Right lobe of liver (tissue), 6 donors: ENCODE measurements around the gene CRIP3. TPM values are rescaled to one million over a fixed set of nuclear protein-coding genes. Genes with fewer than 3 reads are reported as not detected.
A peak's percentile ranks its signal among the peaks of the same experiment; 100 is the strongest.

ENCODE experiments used
- ATAC-seq, 4 donors: fragments of 200-7000 bp; cut with Tn5 transposase; one replicate each; pipeline ENCODE4 v1.9.1; 2020; ENCODE audit warnings: mild to moderate bottlenecking in 4 of 4, moderate library complexity in 4 of 4
- DNase-seq, 3 donors: peaks; one replicate each; pipeline ENCODE4 v3.0.0-alpha.2; 2020
- H3K27ac ChIP-seq, 3 donors: fragments of 200-600 bp; one replicate each; pipeline ENCODE4 v1.8.0; 2022
- H3K27me3 ChIP-seq, 2 donors: fragments of 200-600 bp; one replicate each; pipeline ENCODE4 v1.8.0; 2022
- H3K36me3 ChIP-seq, 4 donors: fragments of 200-600 bp; sonication (generic) in 1 of 4; one replicate each; pipeline versions ENCODE4 v1.5.1 to v1.8.0; 2017 to 2022; ENCODE audit warnings: control low read depth in 1 of 4
- H3K4me1 ChIP-seq, 4 donors: fragments of 200-600 bp; sonication (generic) in 1 of 4; one replicate each; pipeline versions ENCODE4 v1.5.1 to v1.8.0; 2017 to 2022; ENCODE audit warnings: control low read depth in 1 of 4
- H3K4me3 ChIP-seq, 3 donors: fragments of 200-600 bp; one replicate each; pipeline ENCODE4 v1.8.0; 2022
- H3K9me3 ChIP-seq, 4 donors: fragments of 200-600 bp; sonication (generic) in 1 of 4; one replicate each; pipeline versions ENCODE4 v1.5.1 to v1.8.0; 2017 to 2022; ENCODE audit warnings: control low read depth in 1 of 4
- POLR2A ChIP-seq: fragments of 450-650 bp; IDR thresholded peaks from one replicate; pipeline ENCODE4 v1.6.1; 2017; ENCODE audit warnings: antibody characterized with exemption, mild to moderate bottlenecking
- WGBS: methylation state at CpG from one replicate; pipeline ENCODE4 v1.1.6; 2018; ENCODE audit warnings: low coverage, low lambda C conversion rate; ENCODE audit not compliant: insufficient coverage; ENCODE audit errors: missing lambda C conversion rate; 5-methylcytosine and 5-hydroxymethylcytosine counted together
- intact Hi-C, 2 donors: fragments of 100-400 bp; cut with DNase I; formaldehyde crosslinking; loops; one replicate each; pipeline versions ENCODE4 v1.11.2 to v1.14.1; 2022
- total RNA-seq, 6 experiments: library from RNA; depleted of rRNA in 2 of 6; stranded (reverse); fragments of >200 nt in 2 of 6; fragmentation: NEBNext Ultra II Directional in 3 of 6; extraction: Animal tissue kit (Norgen Biotek cat#: 25700) in 3 of 6; gene quantifications; one replicate each; pipeline versions ENCODE4 v1.1.0 to v1.2.4, GENCODE V29; 2016 to 2023
- TF ChIP-seq, protein P1 (sequence below), 4 donors: fragments of 200-600 bp in 3 of 4; fragments of 450-650 bp in 1 of 4; IDR thresholded peaks; one replicate each; pipeline versions ENCODE4 v1.5.1 to v1.8.0; 2016 to 2022; ENCODE audit warnings: antibody characterized with exemption in 4 of 4, mild to moderate bottlenecking in 2 of 4
- donor health status: DM: no; HTN: yes; CAD: no.
- donor health status: DM: no; HTN: no; CAD: no.
- donor health status: DM: no; HTN: no; CAD: no.
- donor health status: DM: no; HTN: yes; CAD: no.
- donor health status: DM: no; HTN: yes; CAD: no.

CRIP3 gene
- total RNA-seq, 6 experiments from 2014 or later: 2.1 to 7.9 (median 5.2) TPM

- ATAC-seq: peak; percentile 69 to 82 (median 76)
- intact Hi-C loops: no loop called here
- TF ChIP-seq, protein P1, sequence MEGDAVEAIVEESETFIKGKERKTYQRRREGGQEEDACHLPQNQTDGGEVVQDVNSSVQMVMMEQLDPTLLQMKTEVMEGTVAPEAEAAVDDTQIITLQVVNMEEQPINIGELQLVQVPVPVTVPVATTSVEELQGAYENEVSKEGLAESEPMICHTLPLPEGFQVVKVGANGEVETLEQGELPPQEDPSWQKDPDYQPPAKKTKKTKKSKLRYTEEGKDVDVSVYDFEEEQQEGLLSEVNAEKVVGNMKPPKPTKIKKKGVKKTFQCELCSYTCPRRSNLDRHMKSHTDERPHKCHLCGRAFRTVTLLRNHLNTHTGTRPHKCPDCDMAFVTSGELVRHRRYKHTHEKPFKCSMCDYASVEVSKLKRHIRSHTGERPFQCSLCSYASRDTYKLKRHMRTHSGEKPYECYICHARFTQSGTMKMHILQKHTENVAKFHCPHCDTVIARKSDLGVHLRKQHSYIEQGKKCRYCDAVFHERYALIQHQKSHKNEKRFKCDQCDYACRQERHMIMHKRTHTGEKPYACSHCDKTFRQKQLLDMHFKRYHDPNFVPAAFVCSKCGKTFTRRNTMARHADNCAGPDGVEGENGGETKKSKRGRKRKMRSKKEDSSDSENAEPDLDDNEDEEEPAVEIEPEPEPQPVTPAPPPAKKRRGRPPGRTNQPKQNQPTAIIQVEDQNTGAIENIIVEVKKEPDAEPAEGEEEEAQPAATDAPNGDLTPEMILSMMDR (IDR thresholded peaks at IDR 0.05): peak in 1 of 4 donors; percentile 19
- no peak for TF ChIP-seq POLR2A
- H3K9me3 ChIP-seq: no peaks in the 10 kb centered on the region
- WGBS: 35% methylated on average over 6 of the region's 6 CpGs
- DNase-seq: peak in 2 of 3 donors; percentile 45 to 69
- peak overlapping the region; percentile 30 to 47 (median 47) for H3K27ac ChIP-seq
- peaks cover 0 to 22% (median 4%) of the 10 kb centered on the region in 4 donors for H3K4me1 ChIP-seq
- no peaks in the 10 kb centered on the region for H3K36me3 ChIP-seq
- no peaks in the 10 kb centered on the region for H3K27me3 ChIP-seq
- no peak overlapping the region for H3K4me3 ChIP-seq
Measured at GRCh38 chr6:43290905-43291355, 17.7 kb downstream of the CRIP3 start.

DNA sequence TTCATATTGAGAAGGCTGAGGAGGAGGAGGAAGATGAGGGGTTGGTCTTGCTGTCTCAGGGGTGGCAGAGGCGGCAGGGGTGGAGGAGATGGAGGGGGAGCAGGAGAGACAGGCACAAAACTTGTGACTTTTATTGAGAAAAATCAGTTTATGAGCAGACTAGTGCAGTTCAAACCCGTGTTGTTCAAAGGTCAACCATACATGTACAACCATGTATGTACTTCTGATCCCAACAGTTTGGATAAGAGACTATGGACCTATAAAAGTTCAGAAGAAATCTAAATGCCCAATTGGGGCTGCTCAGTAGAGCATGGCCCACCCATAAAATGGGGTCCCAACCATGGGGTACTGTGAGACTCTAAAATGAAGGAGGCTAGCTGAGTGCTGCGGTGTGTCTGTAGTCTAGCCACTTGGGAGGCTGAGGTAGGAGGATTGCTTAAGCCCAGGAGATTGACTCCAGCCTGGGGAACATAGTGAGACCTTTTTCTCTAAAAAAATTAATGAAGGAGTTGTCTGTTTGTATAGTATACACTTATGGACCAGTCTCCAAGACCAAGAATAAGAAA, 18.2 kb downstream of the CRIP3 start:
- no peaks in the 10 kb centered on the region for H3K36me3 ChIP-seq
- TF ChIP-seq, protein P1 (IDR thresholded peaks at IDR 0.05): no peak
- TF ChIP-seq POLR2A: no peak
- H3K27ac ChIP-seq: peak overlapping the region; percentile 30 to 47 (median 47)
- 46% methylated on average over 3 of the region's 3 CpGs for WGBS
- ATAC-seq (no peak), DNase-seq (no peak)
- H3K27me3 ChIP-seq: no peaks in the 10 kb centered on the region
- H3K9me3 ChIP-seq: no peaks in the 10 kb centered on the region
- peaks cover 0 to 22% (median 4%) of the 10 kb centered on the region in 4 donors for H3K4me1 ChIP-seq
- no peak overlapping the region for H3K4me3 ChIP-seq
- intact Hi-C loops: no loop called here

GRCh38 chr6:43287717-43288679, 20.6 kb downstream of the CRIP3 start:
- H3K27me3 ChIP-seq: no peaks in the 10 kb centered on the region
- no peaks in the 10 kb centered on the region for H3K9me3 ChIP-seq
- ATAC-seq (peak in 2 of 4 donors; percentile 5 to 13), DNase-seq (peak in 1 of 3 donors; percentile 23)
- peaks cover 0 to 22% (median 4%) of the 10 kb centered on the region in 4 donors for H3K4me1 ChIP-seq
- H3K4me3 ChIP-seq: no peak overlapping the region
- TF ChIP-seq, protein P1 (IDR thresholded peaks at IDR 0.05): no peak
- no peak for TF ChIP-seq POLR2A
- 70% methylated on average over 7 of the region's 7 CpGs for WGBS
- no peaks in the 10 kb centered on the region for H3K36me3 ChIP-seq
- H3K27ac ChIP-seq: no peak overlapping the region
- intact Hi-C loops: no loop called here

- no peaks in the 10 kb centered on the region for H3K27me3 ChIP-seq
- 66% methylated on average over 4 of the region's 10 CpGs for WGBS
- intact Hi-C loops: no loop called here
- H3K27ac ChIP-seq: peak overlapping the region in 1 of 3 donors; percentile 37
- TF ChIP-seq POLR2A: no peak
- TF ChIP-seq, protein P1 (IDR thresholded peaks at IDR 0.05): peak in 2 of 4 donors; percentile 15 to 33
- ATAC-seq (peak; percentile 62 to 88 (median 64)), DNase-seq (peak in 1 of 3 donors; percentile 60)
- no peak overlapping the region for H3K4me3 ChIP-seq
- no peaks in the 10 kb centered on the region for H3K36me3 ChIP-seq
- no peaks in the 10 kb centered on the region for H3K9me3 ChIP-seq
- peaks cover 0 to 22% (median 4%) of the 10 kb centered on the region in 4 donors for H3K4me1 ChIP-seq
Measured at GRCh38 chr6:43286980-43287716, 21.5 kb downstream of the CRIP3 start.
